ENCODE results near the gene ERCC2.

The ERCC2 gene

GRCh38 chr19:45403272-45403671 lies 32.9 kb upstream of the ERCC2 start:
- Histone ChIP-seq H4K20me1 (ENCODE audit: low read depth, low read length) (no peaks in the 10 kb centered on the region), H3K27ac (ENCODE audit: low read depth, low read length) (no peak overlapping the region), H3K4me3 (ENCODE audit: insufficient read depth, low read length, poor library complexity, severe bottlenecking) (no peak overlapping the region), H3K9ac (ENCODE audit: low read length) (no peak overlapping the region), H3K36me3 (ENCODE audit: low read length) (no peaks in the 10 kb centered on the region), H3K9me3 (ENCODE audit: insufficient read depth, low read length) (no peaks in the 10 kb centered on the region), H3F3A (ENCODE audit: insufficient read depth) (no peaks in the 10 kb centered on the region), H3K79me2 (ENCODE audit: insufficient read depth, low read length) (peaks cover 16% of the 10 kb centered on the region), H3K9me2 (replicated peaks; ENCODE audit: insufficient read depth, low read length) (no peaks in the 10 kb centered on the region), H3K27me3 (ENCODE audit: low read length) (no peaks in the 10 kb centered on the region), H2AFZ (ENCODE audit: low read depth, low read length, severe bottlenecking) (no peak overlapping the region), H3K4me2 (ENCODE audit: low read depth, low read length, poor library complexity, severe bottlenecking) (no peak overlapping the region)
- TF ChIP-seq EZH2phosphoT487 (conservative IDR thresholded peaks at IDR 0.05; ENCODE audit: low read length) = no peak
- no peak for TF ChIP-seq CTCF (IDR thresholded peaks at IDR 0.05; ENCODE audit: insufficient read depth, low read length, poor library complexity, severe bottlenecking)

DNA sequence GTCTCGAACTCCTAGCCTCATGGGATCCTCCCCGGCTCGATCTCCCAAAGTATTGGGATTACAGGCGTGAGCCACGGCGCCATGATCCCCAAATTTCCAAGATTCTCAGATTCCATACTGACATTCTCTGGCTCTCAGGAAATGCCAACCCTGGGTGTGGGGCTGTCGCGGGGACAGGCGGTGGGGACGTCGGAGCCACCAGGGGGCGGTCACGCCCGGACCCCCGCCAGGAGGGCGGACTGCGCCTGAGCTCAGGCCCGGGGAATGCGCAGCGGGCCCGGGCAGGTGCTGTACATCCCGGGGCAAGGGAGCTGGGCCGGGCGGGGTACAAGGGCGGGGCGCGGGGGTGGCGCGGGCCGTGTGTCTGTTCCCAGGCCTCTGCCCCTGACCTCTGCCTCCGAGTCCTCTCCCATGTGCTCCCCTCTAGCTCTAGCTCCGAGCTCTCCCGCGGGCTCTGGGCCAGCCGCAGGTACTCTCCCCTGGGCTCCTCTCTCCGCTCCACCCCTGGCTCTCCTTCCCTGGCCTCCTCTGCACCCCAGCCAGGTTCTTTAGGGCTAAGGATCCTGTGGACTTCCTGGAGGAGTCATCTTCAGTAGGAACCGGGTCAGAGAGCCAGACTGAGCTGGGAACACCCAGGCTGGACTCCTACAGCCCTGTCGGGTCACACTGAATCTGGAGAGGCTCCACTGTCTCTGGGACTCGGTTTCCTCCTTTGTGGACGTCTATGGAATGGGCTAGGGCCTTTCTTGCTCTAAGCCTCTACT lies 32.1 kb upstream of the ERCC2 start:
- no peak overlapping the region for H3K4me2 ChIP-seq (ENCODE audit: low read depth, low read length, poor library complexity, severe bottlenecking)
- no peak for TF ChIP-seq EZH2phosphoT487 (conservative IDR thresholded peaks at IDR 0.05; ENCODE audit: low read length)
- TF ChIP-seq CTCF (IDR thresholded peaks at IDR 0.05; ENCODE audit: insufficient read depth, low read length, poor library complexity, severe bottlenecking) = peak; percentile 46
- H3K4me3 ChIP-seq (ENCODE audit: insufficient read depth, low read length, poor library complexity, severe bottlenecking) = no peak overlapping the region
- no peak overlapping the region for H3K9ac ChIP-seq (ENCODE audit: low read length)
- no peaks in the 10 kb centered on the region for H3K27me3 ChIP-seq (ENCODE audit: low read length)
- no peaks in the 10 kb centered on the region for H3K9me3 ChIP-seq (ENCODE audit: insufficient read depth, low read length)
- H3K9me2 ChIP-seq (replicated peaks; ENCODE audit: insufficient read depth, low read length) = no peaks in the 10 kb centered on the region
- H4K20me1 ChIP-seq (ENCODE audit: low read depth, low read length) = no peaks in the 10 kb centered on the region
- H3F3A ChIP-seq (ENCODE audit: insufficient read depth) = no peaks in the 10 kb centered on the region
- no peaks in the 10 kb centered on the region for H3K36me3 ChIP-seq (ENCODE audit: low read length)
- H2AFZ ChIP-seq (ENCODE audit: low read depth, low read length, severe bottlenecking) = no peak overlapping the region
- peaks cover 10% of the 10 kb centered on the region for H3K79me2 ChIP-seq (ENCODE audit: insufficient read depth, low read length)
- no peak overlapping the region for H3K27ac ChIP-seq (ENCODE audit: low read depth, low read length)

GRCh38 chr19:45401815-45402214 lies 31.4 kb upstream of the ERCC2 start:
- Histone ChIP-seq H3K79me2 (ENCODE audit: insufficient read depth, low read length) (peaks cover 4% of the 10 kb centered on the region), H3K4me2 (ENCODE audit: low read depth, low read length, poor library complexity, severe bottlenecking) (no peak overlapping the region), H3K9ac (ENCODE audit: low read length) (no peak overlapping the region), H3K9me3 (ENCODE audit: insufficient read depth, low read length) (no peaks in the 10 kb centered on the region), H2AFZ (ENCODE audit: low read depth, low read length, severe bottlenecking) (no peak overlapping the region), H3K4me3 (ENCODE audit: insufficient read depth, low read length, poor library complexity, severe bottlenecking) (no peak overlapping the region), H3K9me2 (replicated peaks; ENCODE audit: insufficient read depth, low read length) (no peaks in the 10 kb centered on the region), H3K36me3 (ENCODE audit: low read length) (no peaks in the 10 kb centered on the region), H3F3A (ENCODE audit: insufficient read depth) (no peaks in the 10 kb centered on the region), H3K27me3 (ENCODE audit: low read length) (no peaks in the 10 kb centered on the region), H3K27ac (ENCODE audit: low read depth, low read length) (no peak overlapping the region), H4K20me1 (ENCODE audit: low read depth, low read length) (no peaks in the 10 kb centered on the region)
- TF ChIP-seq EZH2phosphoT487 (conservative IDR thresholded peaks at IDR 0.05; ENCODE audit: low read length) = no peak
- TF ChIP-seq CTCF (IDR thresholded peaks at IDR 0.05; ENCODE audit: insufficient read depth, low read length, poor library complexity, severe bottlenecking) = no peak
